GM13976 (cell line): Measurements from ENCODE around the gene STING1.

Source experiments
- DNase-seq: peaks from one replicate; pipeline ENCODE4 v3.0.0; 2012; ENCODE audit warnings: low spot score
- CTCF ChIP-seq: IDR thresholded peaks from 2 replicates; pipeline ENCODE4 v1.5.1; 2012; ENCODE audit warnings: borderline replicate concordance, mild to moderate bottlenecking; ENCODE audit not compliant: insufficient read depth; ENCODE audit errors: extremely low read depth, missing control alignments, control extremely low read depth
- in situ Hi-C: fragments of 300-500 bp; cut with MboI; formaldehyde crosslinking; loops from one replicate; pipeline ENCODE4 v1.12.0; 2022; ENCODE audit warnings: low sequenced_read_pairs, mixed read lengths, inconsistent platforms; ENCODE audit not compliant: unreplicated experiment

STING1 gene

GRCh38 chr5:139439013-139439903 lies 43.3 kb downstream of the STING1 start, which contains the start of gene DNAJC18:
TSS of gene DNAJC18 (minus strand) at chr5:139439525. CDS start at chr5:139439445, 80 bp downstream.
- no peak for TF ChIP-seq CTCF
- in situ Hi-C loops, result no loop called here
- DNase-seq, result peak; percentile 94

- TF ChIP-seq CTCF, result no peak
- in situ Hi-C loops, result no loop called here
- DNase-seq, result no peak
These were observed 43.9 kb downstream of the STING1 start for GRCh38 chr5:139438707-139439012.

- TF ChIP-seq CTCF, result no peak
These were observed 46.9 kb downstream of the STING1 start for GRCh38 chr5:139435676-139436075.

GRCh38 chr5:139431706-139432105 lies 50.9 kb downstream of the STING1 start:
- in situ Hi-C loops, result no loop called here
- no peak for TF ChIP-seq CTCF
- no peak for DNase-seq

More at GRCh38 chr5:139435676-139436075, 46.9 kb downstream of the STING1 start:
- DNase-seq, result no peak
- in situ Hi-C loops, result no loop called here

- no peak for TF ChIP-seq CTCF
- no peak for DNase-seq
- in situ Hi-C loops, result no loop called here
These were observed 52.5 kb downstream of the STING1 start for GRCh38 chr5:139430015-139430414.

GRCh38 chr5:139426203-139426885 lies 56.2 kb downstream of the STING1 start:
- TF ChIP-seq CTCF, result no peak
- no peak for DNase-seq
- in situ Hi-C loops, result no loop called here
